GM20000 (cell line): ENCODE results near the gene XPO4.

ENCODE experiments used
- DNase-seq: peaks from one replicate; pipeline ENCODE4 v3.0.0; 2012; ENCODE audit warnings: low spot score
- CTCF ChIP-seq: IDR thresholded peaks from 2 replicates; pipeline ENCODE4 v1.5.1; 2012; ENCODE audit warnings: mild to moderate bottlenecking, control low read depth; ENCODE audit errors: extremely low read depth, missing control alignments

The XPO4 gene

DNA sequence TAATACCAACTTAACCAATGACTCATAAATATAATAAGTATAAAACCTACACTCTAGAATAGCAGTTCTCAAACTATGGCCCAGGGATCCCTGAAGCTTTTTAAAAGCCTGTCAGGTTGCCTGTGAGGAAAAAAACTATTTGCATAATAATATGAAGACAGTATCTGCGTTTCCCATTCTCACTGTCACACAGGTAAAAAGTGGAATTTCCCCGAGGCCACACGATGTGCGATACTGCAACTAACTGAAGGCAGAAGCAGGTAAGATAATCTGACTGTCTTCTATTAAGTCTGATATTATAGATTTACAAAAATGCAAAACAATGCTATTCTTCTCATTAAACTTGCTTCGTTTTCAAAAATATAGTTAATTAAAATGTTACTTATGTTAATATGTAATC, 76.2 kb downstream of the XPO4 start:
- no peak for TF ChIP-seq CTCF

GRCh38 chr13:20825477-20825875, 77.1 kb downstream of the XPO4 start:
- DNase-seq, result no peak

More for the DNA sequence above, 76.2 kb downstream of the XPO4 start:
- no peak for DNase-seq

DNA sequence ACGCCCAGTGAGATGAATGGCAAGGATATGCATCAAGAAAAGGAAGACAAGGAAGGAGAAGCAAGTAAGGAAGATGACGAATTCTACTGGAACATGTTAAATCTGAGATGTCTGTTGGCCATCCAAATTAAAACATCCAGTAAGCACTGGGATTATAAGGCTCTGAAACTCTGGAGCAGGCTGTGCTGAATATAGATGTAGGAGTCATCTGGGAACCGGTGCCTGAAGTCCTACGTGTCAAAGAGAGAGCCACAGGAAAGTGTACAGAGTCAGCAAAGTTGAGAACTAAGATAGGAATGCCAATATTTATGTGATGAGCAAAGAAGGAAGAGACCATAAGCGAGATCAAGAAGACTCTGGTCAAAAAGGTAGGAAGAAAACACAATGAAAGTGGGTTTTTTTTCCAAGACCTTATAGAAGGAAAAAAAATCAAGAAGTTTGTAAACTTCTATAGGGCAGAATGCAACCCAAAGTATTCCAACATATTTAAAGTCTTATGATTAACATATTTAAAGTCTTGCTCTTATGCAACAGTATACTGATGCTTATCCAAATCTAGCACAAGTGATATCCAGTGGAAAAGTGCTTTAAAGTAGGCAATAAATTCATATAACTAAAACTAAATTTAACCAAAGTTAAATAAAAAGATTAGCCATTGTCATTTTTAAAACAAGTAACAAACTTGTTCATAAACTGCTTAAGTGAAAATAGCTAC, 77.6 kb downstream of the XPO4 start:
- DNase-seq, result no peak
- TF ChIP-seq CTCF, result no peak

More at GRCh38 chr13:20825477-20825875, 77.1 kb downstream of the XPO4 start:
- no peak for TF ChIP-seq CTCF

DNA sequence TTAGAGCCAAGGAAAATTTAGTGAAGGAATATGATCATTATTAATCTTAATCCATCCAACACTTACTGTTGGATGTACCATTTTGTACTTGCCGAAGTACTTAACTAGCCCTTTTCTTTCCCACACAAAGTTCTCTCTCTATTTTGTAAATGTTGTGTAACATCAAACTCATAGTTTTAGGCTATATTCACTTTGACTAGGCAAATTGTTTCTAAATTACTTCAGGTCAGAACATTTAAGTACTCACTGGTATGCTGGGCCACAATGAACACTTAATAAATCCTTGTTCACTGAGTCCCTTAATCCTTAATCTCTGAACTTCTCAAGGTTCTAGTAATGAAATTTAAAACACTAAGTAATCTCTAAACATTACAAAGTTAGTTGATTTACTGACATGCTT, 79.5 kb downstream of the XPO4 start:
- DNase-seq, result no peak
- TF ChIP-seq CTCF, result no peak

- TF ChIP-seq CTCF, result no peak
- no peak for DNase-seq
Observed at GRCh38 chr13:20822406-20822805, 80.1 kb downstream of the XPO4 start.

GRCh38 chr13:20819715-20820114, 82.8 kb downstream of the XPO4 start:
- no peak for TF ChIP-seq CTCF
- no peak for DNase-seq

DNA sequence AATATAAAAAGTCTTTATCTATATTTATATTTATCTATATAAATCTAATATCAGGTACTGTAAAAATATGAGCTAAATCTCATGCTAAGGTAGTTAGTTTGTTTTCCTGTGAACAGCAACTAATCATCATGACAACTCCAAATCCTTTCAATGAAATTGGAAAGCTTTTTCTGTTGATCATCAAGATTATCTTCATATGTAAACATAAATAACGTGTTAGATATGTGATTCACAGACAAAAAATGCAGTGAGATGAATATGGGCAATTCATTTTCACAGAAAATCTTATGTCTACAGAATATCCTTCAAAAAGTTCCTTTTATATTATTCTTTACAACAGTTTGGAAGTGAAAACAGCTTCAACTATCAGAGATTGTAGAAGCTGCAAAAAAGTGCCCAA, 87.1 kb downstream of the XPO4 start:
- DNase-seq, result no peak
- no peak for TF ChIP-seq CTCF
